GM21367 (cell line): ENCODE results near the gene TDRD6.
"Not testable (repeated sequence)": the region's sequence is repeated elsewhere in the genome, so short reads cannot be mapped to it uniquely, and the experiment has no call there.

Source experiments
- ATAC-seq: cut with Tn5 transposase; IDR thresholded peaks from one replicate; pipeline ENCODE4 v1.9.1; 2021; ENCODE audit not compliant: unreplicated experiment

The TDRD6 gene

GRCh38 chr6:46687619-46688097 is at the start of gene TDRD6:
Gene TDRD6, plus strand, starts transcription at chr6:46687885. Its CDS starts 244 bp downstream, at chr6:46688129.
- no peak for ATAC-seq

GRCh38 chr6:46637933-46638332 is 49.8 kb upstream of the TDRD6 start:
- ATAC-seq, result no peak

- ATAC-seq, result no peak
These were observed 49.0 kb upstream of the TDRD6 start for GRCh38 chr6:46638650-46639049.

GRCh38 chr6:46642928-46643751 is 44.5 kb upstream of the TDRD6 start:
- no peak for ATAC-seq

- ATAC-seq, result no peak
These were observed 42.4 kb upstream of the TDRD6 start for GRCh38 chr6:46645265-46645664.

- not testable (repeated sequence) for ATAC-seq
These were observed 39.6 kb upstream of the TDRD6 start for GRCh38 chr6:46648108-46648507.

- no peak for ATAC-seq
These were observed 38.7 kb upstream of the TDRD6 start for GRCh38 chr6:46648869-46649492.

- no peak for ATAC-seq
These were observed 36.7 kb upstream of the TDRD6 start for GRCh38 chr6:46651006-46651405.

GRCh38 chr6:46651816-46652215 is 35.9 kb upstream of the TDRD6 start:
- no peak for ATAC-seq

GRCh38 chr6:46652232-46652602 is 35.5 kb upstream of the TDRD6 start:
- ATAC-seq, result no peak

GRCh38 chr6:46652603-46653438 is 34.9 kb upstream of the TDRD6 start, which contains the start of the genes CYP39A1 and SLC25A27:
Gene CYP39A1, minus strand, starts transcription at chr6:46652818. Its CDS starts 236 bp downstream, at chr6:46652582.
Gene SLC25A27, plus strand, starts transcription at chr6:46652975. Its CDS starts 218 bp downstream, at chr6:46653193.
- peak; percentile 100 for ATAC-seq

GRCh38 chr6:46653439-46654195 is 34.1 kb upstream of the TDRD6 start:
- no peak for ATAC-seq

GRCh38 chr6:46655803-46656202 is 31.9 kb upstream of the TDRD6 start:
- ATAC-seq, result no peak

GRCh38 chr6:46657642-46658041 is 30.0 kb upstream of the TDRD6 start:
- ATAC-seq, result no peak

- ATAC-seq, result no peak
These were observed 26.2 kb upstream of the TDRD6 start for GRCh38 chr6:46661483-46661882.

- no peak for ATAC-seq
These were observed 20.3 kb upstream of the TDRD6 start for GRCh38 chr6:46667377-46667776.

GRCh38 chr6:46674410-46674809 is 13.3 kb upstream of the TDRD6 start:
- ATAC-seq, result no peak

GRCh38 chr6:46676604-46677313 is 10.9 kb upstream of the TDRD6 start:
- ATAC-seq, result no peak

- ATAC-seq, result no peak
These were observed 10.4 kb upstream of the TDRD6 start for GRCh38 chr6:46677314-46677654.

GRCh38 chr6:46684771-46685170 is 2.9 kb upstream of the TDRD6 start:
- no peak for ATAC-seq
